Measurements from ENCODE around the gene TRPV6. TPM values are rescaled to one million over a fixed set of nuclear protein-coding genes. Genes with fewer than 3 reads are reported as not detected.

Gene TRPV6
- total RNA-seq, 1 experiment from 2014 or later = 1.7 TPM

GRCh38 chr7:142892951-142893350 lies 7.4 kb upstream of the TRPV6 start:
- ATAC-seq (no peak), DNase-seq (ENCODE audit: low read depth, low spot score) (no peak)
- Histone ChIP-seq H3K27ac (ENCODE audit: low read depth, low read length) (no peak overlapping the region), H3K9ac (ENCODE audit: low read length) (no peak overlapping the region), H3K36me3 (ENCODE audit: control insufficient read depth in 1 of 2, insufficient read depth in 2 of 2, low read length in 2 of 2) (no peaks in the 10 kb centered on the region), H3K4me2 (ENCODE audit: low read length) (no peak overlapping the region), H3K9me2 (ENCODE audit: insufficient read depth) (no peaks in the 10 kb centered on the region), H3K27me3 (ENCODE audit: insufficient read depth, low read length) (peaks cover 18% of the 10 kb centered on the region), H3K4me3 (replicated peaks in 1 of 2; ENCODE audit: low read depth in 1 of 2, low read length in 2 of 2) (no peak overlapping the region), H4K20me1 (ENCODE audit: insufficient read depth) (no peaks in the 10 kb centered on the region), H3K79me2 (ENCODE audit: insufficient read depth, low read length) (no peaks in the 10 kb centered on the region), H3K4me1 (ENCODE audit: control insufficient read depth in 1 of 2, insufficient read depth in 2 of 2, low read length in 2 of 2) (no peaks in the 10 kb centered on the region), H3K9me3 (ENCODE audit: control insufficient read depth in 1 of 2, insufficient read depth in 1 of 2, low read depth in 1 of 2, low read length in 2 of 2) (no peaks in the 10 kb centered on the region), H2AFZ (ENCODE audit: low read depth, low read length, poor library complexity, severe bottlenecking) (no peak overlapping the region)
- TF ChIP-seq POLR2AphosphoS5 (IDR thresholded peaks at IDR 0.05; ENCODE audit: low read depth, low read length) = no peak
- TF ChIP-seq SIN3A (IDR thresholded peaks at IDR 0.05; ENCODE audit: low read depth) = no peak
- no peak for TF ChIP-seq EZH2 (IDR thresholded peaks at IDR 0.05)
- TF ChIP-seq ELF1 (IDR thresholded peaks at IDR 0.05; ENCODE audit: borderline replicate concordance, low read depth) = no peak
- TF ChIP-seq ZNF274 (IDR thresholded peaks at IDR 0.05; ENCODE audit: low read depth, low read length) = no peak
- no peak for TF ChIP-seq CBX3 (IDR thresholded peaks at IDR 0.05; ENCODE audit: low read depth)
- no peak for TF ChIP-seq RAD21 (IDR thresholded peaks at IDR 0.05; ENCODE audit: low read depth)
- no peak for TF ChIP-seq ZFX (IDR thresholded peaks at IDR 0.05)
- TF ChIP-seq CTCF (IDR thresholded peaks at IDR 0.05 in 2 of 3, conservative IDR thresholded peaks at IDR 0.05 in 1 of 3; ENCODE audit: borderline replicate concordance in 1 of 3, insufficient read depth in 1 of 3, low read depth in 2 of 3, low read length in 2 of 3) = no peak
- TF ChIP-seq, protein P1, sequence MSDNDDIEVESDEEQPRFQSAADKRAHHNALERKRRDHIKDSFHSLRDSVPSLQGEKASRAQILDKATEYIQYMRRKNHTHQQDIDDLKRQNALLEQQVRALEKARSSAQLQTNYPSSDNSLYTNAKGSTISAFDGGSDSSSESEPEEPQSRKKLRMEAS (IDR thresholded peaks at IDR 0.05) = no peak
- TF ChIP-seq SRF (IDR thresholded peaks at IDR 0.05; ENCODE audit: low read depth) = no peak
- no peak for TF ChIP-seq ZBTB33 (IDR thresholded peaks at IDR 0.05; ENCODE audit: extremely low read depth, insufficient replicate concordance, low read length)
- TF ChIP-seq CEBPB (IDR thresholded peaks at IDR 0.05; ENCODE audit: low read depth) = no peak
- TF ChIP-seq EGR1 (IDR thresholded peaks at IDR 0.05; ENCODE audit: low read depth) = no peak
- TF ChIP-seq JUND (IDR thresholded peaks at IDR 0.05) = no peak
- no peak for TF ChIP-seq EZH2phosphoT487 (IDR thresholded peaks at IDR 0.05; ENCODE audit: borderline replicate concordance)
- intact Hi-C loops (cut with micrococcal nuclease) = no loop called here
- RAD21 ChIA-PET (ENCODE audit: low non-redundant PET in 1 of 2, low total read pairs in 2 of 2, uncharacterized antibody in 2 of 2, unreplicated experiment in 2 of 2) = no interaction called here
- POLR2A ChIA-PET = no interaction called here
- no TSS peak for BruUV-seq (replicated peaks)
- CTCF ChIA-PET = no interaction called here
